Measurements from ENCODE around the gene GRK7. TPM values are rescaled to one million over a fixed set of nuclear protein-coding genes. Genes with fewer than 3 reads are reported as not detected.
"Not testable (repeated sequence)": the region's sequence is repeated elsewhere in the genome, so short reads cannot be mapped to it uniquely, and the experiment has no call there.

The GRK7 gene
- total RNA-seq, 4 donors from 2014 or later, result 0.30 TPM; not detected in 3

DNA sequence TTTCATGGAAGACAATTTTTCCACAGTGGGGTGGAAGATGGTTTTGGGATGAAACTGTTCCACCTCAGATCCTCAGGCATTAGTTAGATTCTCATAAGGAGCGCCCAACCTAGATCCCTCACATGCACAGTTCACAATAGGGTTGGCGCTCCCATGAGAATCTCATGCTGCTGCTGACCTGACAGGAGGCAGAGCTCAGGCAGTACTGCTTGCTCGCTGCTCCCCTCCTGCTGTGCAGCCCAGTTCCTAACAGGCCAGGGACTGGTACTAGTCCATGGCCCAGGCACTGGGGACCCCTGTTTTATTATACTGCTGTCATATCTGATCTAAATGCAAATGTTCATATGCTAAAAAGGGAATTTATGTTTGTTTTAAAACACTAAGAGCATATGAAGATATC is 9.8 kb upstream of the GRK7 start:
- H3K4me1 ChIP-seq, result no peaks in the 10 kb centered on the region
- peaks cover 0 to 48% (median 0%) of the 10 kb centered on the region in 3 donors for H3K36me3 ChIP-seq
- TF ChIP-seq, protein P1, sequence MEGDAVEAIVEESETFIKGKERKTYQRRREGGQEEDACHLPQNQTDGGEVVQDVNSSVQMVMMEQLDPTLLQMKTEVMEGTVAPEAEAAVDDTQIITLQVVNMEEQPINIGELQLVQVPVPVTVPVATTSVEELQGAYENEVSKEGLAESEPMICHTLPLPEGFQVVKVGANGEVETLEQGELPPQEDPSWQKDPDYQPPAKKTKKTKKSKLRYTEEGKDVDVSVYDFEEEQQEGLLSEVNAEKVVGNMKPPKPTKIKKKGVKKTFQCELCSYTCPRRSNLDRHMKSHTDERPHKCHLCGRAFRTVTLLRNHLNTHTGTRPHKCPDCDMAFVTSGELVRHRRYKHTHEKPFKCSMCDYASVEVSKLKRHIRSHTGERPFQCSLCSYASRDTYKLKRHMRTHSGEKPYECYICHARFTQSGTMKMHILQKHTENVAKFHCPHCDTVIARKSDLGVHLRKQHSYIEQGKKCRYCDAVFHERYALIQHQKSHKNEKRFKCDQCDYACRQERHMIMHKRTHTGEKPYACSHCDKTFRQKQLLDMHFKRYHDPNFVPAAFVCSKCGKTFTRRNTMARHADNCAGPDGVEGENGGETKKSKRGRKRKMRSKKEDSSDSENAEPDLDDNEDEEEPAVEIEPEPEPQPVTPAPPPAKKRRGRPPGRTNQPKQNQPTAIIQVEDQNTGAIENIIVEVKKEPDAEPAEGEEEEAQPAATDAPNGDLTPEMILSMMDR (IDR thresholded peaks at IDR 0.05), result no peak
- TF ChIP-seq POLR2A (IDR thresholded peaks at IDR 0.05) (no peak), EP300 (IDR thresholded peaks at IDR 0.05) (no peak)
- no peaks in the 10 kb centered on the region for H3K9me3 ChIP-seq
- no peaks in the 10 kb centered on the region for H3K27me3 ChIP-seq
- no peak overlapping the region for H3K4me3 ChIP-seq
- no peak for DNase-seq (ENCODE audit: low spot score in 2 of 2)
- H3K27ac ChIP-seq, result no peak overlapping the region
- WGBS, 2 donors, result 85 to 97% methylated on average over 3 of the region's 3 CpGs

DNA sequence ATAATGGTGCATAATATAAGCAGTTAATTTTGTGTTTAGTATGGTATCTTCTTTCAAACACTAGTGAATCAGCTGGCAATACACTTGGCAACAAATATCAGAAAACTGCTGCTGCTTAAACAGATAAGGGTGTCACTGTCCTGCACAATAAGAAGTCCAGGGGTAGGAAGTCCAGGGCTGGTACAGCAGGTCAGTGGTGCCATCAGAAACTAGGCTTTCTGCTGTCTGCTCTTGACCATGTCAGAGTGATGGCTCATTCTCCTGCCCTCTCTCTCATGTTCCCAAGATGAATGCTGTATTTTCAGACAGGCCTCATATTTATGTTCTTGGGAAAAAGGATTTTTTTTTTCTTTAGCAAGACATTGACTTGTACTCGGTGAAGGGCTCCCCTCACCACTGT is 9.2 kb upstream of the GRK7 start:
- 60 to 62% methylated on average over 1 of the region's 1 CpG for WGBS, 2 donors
- Histone ChIP-seq H3K9me3 (no peaks in the 10 kb centered on the region), H3K27me3 (no peaks in the 10 kb centered on the region), H3K4me1 (no peaks in the 10 kb centered on the region), H3K36me3 (peaks cover 0 to 42% (median 0%) of the 10 kb centered on the region in 3 donors), H3K27ac (no peak overlapping the region), H3K4me3 (no peak overlapping the region)
- TF ChIP-seq POLR2A (IDR thresholded peaks at IDR 0.05), result no peak
- TF ChIP-seq, protein P1 (IDR thresholded peaks at IDR 0.05), result no peak
- no peak for TF ChIP-seq EP300 (IDR thresholded peaks at IDR 0.05)
- DNase-seq (ENCODE audit: low spot score in 2 of 2), result no peak

DNA sequence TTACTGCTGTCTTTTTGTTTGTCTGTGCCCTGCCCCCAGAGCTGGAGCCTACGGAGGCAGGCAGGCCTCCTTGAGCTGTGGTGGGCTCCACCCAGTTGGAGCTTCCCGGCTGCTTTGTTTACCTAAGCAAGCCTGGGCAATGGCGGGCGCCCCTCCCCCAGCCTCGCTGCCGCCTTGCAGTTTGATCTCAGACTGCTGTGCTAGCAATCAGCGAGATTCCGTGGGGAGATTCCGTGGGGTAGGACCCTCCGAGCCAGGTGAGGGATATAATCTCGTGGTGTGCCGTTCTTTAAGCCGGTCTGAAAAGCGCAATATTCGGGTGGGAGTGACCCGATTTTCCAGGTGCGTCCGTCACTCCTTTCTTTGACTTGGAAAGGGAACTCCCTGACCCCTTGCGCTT is 656 bp upstream of the GRK7 start:
- H3K36me3 ChIP-seq; H3K4me3 ChIP-seq; H3K27me3 ChIP-seq; DNase-seq (ENCODE audit: low spot score in 2 of 2); H3K4me1 ChIP-seq; H3K27ac ChIP-seq; H3K9me3 ChIP-seq: not testable (repeated sequence)
- WGBS, 2 donors, result 84 to 86% methylated on average over 19 of the region's 19 CpGs

DNA sequence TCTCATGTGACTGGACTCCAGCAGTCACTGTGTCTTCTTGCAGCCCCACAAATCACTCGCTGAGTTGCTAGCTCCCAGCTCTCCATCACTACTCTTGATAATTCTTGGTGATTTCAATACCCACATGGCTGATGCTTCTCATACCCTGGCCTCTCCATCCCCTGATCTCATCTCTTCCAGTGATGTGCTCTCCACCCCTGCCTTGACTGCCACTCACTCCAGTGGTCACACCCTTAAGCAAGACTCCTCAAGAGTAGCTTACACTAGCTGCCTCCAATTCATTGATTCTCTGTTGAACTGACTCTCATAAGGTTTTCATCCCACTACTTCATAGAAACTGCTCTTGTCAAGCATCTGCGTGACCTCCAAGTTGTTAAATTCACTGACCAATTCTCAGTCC is 837 bp downstream of the GRK7 start:
- TF ChIP-seq, protein P1 (IDR thresholded peaks at IDR 0.05), result no peak
- no peak for TF ChIP-seq EP300 (IDR thresholded peaks at IDR 0.05)
- TF ChIP-seq POLR2A (IDR thresholded peaks at IDR 0.05), result no peak
- H3K9me3 ChIP-seq, result no peaks in the 10 kb centered on the region
- H3K27ac ChIP-seq, result no peak overlapping the region
- no peaks in the 10 kb centered on the region for H3K27me3 ChIP-seq
- no peaks in the 10 kb centered on the region for H3K36me3 ChIP-seq
- 94 to 96% methylated on average over 2 of the region's 2 CpGs for WGBS, 2 donors
- no peak for DNase-seq (ENCODE audit: low spot score in 2 of 2)
- no peak overlapping the region for H3K4me3 ChIP-seq
- no peaks in the 10 kb centered on the region for H3K4me1 ChIP-seq

DNA sequence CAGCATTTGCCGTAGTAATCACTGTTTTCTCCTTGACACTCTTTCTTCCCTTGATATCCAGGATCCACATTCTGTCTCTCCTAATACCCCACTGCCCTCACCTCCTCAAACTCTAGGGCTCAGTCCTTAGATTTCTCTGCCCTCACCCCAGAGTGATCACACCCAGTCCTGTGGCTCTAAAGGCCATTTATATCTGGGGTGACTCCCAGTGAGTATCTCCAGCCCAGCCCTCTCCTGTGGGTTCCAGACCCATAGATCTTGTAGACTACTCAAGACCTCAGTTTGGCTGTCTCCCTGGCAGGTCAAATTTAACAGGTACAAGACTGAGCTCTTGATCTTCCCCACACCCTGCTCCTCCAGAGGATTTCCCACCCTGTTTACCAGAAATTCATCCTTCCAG is 1.3 kb downstream of the GRK7 start:
- Histone ChIP-seq H3K4me1 (no peaks in the 10 kb centered on the region), H3K27me3 (no peaks in the 10 kb centered on the region), H3K36me3 (no peaks in the 10 kb centered on the region), H3K27ac (no peak overlapping the region), H3K4me3 (no peak overlapping the region), H3K9me3 (no peaks in the 10 kb centered on the region)
- DNase-seq (ENCODE audit: low spot score in 2 of 2), result no peak
- TF ChIP-seq EP300 (IDR thresholded peaks at IDR 0.05), result no peak
- TF ChIP-seq POLR2A (IDR thresholded peaks at IDR 0.05), result no peak
- TF ChIP-seq, protein P1 (IDR thresholded peaks at IDR 0.05), result no peak
- 89 to 92% methylated on average over 1 of the region's 1 CpG for WGBS, 2 donors

DNA sequence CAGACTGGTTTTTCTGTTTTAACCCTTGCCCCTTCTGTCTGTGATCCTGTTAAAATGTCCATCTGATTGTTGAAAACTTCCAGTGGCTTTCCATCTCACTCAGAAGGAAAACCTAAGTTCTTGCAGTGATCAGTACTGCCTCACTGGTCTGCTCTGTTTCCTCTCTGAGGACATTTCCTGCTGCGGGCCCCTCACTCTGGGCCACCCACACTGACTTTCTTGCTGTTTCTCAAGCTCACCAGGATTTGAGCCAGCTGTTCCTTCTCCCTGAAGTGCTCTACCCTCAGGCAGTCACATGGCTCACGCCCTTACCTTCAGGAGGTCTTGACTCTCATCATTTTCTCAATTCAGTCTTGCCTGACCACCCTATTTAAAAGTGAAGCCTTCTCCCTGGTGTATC is 1.8 kb downstream of the GRK7 start:
- no peaks in the 10 kb centered on the region for H3K27me3 ChIP-seq
- WGBS, 2 donors, result 54 to 58% methylated on average over 2 of the region's 2 CpGs
- no peaks in the 10 kb centered on the region for H3K4me1 ChIP-seq
- DNase-seq (ENCODE audit: low spot score in 2 of 2), result no peak
- no peak overlapping the region for H3K27ac ChIP-seq
- H3K36me3 ChIP-seq, result no peaks in the 10 kb centered on the region
- TF ChIP-seq POLR2A (IDR thresholded peaks at IDR 0.05) (no peak), EP300 (IDR thresholded peaks at IDR 0.05) (no peak)
- TF ChIP-seq, protein P1 (IDR thresholded peaks at IDR 0.05), result no peak
- H3K4me3 ChIP-seq, result no peak overlapping the region
- no peaks in the 10 kb centered on the region for H3K9me3 ChIP-seq

Measured in tibial nerve (tissue), 4 donors.